ENCODE measurements around the gene SLC44A4. TPM values are rescaled to one million over a fixed set of nuclear protein-coding genes. Genes with fewer than 3 reads are reported as not detected.

SLC44A4 gene
- total and polyA plus RNA-seq, 9 of the 15 experiments (the other 6 are each of a cell fraction or from before 2014, with no cell fraction given) = 7.9 to 18.6 (median 11.2) TPM

DNA sequence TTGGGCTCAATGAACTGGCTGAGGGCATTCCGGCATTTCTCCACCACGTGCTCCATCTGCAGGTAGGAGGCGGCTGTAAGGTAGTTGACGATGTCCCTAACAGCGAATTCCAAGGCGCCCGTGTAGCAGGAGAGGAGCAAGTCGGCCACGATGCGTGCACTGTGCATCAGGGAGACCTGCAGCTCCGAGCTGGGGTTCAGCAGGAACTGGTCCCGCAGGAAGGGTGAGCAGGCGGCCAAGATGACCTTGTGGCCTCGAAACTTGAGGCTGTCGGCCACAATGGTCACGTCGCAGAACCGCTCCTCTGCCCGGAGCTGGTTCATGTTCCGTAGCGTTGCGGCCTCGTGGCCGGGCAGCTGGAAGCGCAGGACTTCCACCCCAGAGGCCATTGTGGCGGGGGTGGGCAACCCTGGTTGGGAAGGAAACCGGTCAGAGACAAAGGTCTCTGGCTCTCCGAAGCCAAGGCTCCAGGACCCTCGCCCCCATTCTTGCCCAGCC, 22.2 kb upstream of the SLC44A4 start (continued):
- TF ChIP-seq, protein P1, sequence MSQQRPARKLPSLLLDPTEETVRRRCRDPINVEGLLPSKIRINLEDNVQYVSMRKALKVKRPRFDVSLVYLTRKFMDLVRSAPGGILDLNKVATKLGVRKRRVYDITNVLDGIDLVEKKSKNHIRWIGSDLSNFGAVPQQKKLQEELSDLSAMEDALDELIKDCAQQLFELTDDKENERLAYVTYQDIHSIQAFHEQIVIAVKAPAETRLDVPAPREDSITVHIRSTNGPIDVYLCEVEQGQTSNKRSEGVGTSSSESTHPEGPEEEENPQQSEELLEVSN (IDR thresholded peaks at IDR 0.05; ENCODE audit: borderline replicate concordance in 1 of 2, extremely low read depth in 1 of 2, insufficient read depth in 1 of 2, insufficient read length in 1 of 2, low read depth in 1 of 2, low read length in 1 of 2, poor library complexity in 1 of 2, severe bottlenecking in 1 of 2) = peak; percentile 60 to 71
- peak in 1 of 2 experiments; percentile 19; a peak in 1 of 4 replicates for TF ChIP-seq HDAC1 (IDR thresholded peaks at IDR 0.05)
- TF ChIP-seq CBX2 (IDR thresholded peaks at IDR 0.05; ENCODE audit: insufficient read depth, low read length, poor library complexity, severe bottlenecking) = no peak
- 0 out of 2 replicates have a peak, but pooled peaks have one; percentile 23 for TF ChIP-seq RREB1 (CRISPR knock-in tag; IDR thresholded peaks at IDR 0.05)
- peak; percentile 82 for TF ChIP-seq RBM22 (IDR thresholded peaks at IDR 0.05; ENCODE audit: low read depth, low read length, poor library complexity, severe bottlenecking)
- no peak for TF ChIP-seq TFE3 (CRISPR knock-in tag; IDR thresholded peaks at IDR 0.05)
- no peak for TF ChIP-seq USF2 (CRISPR knock-in tag; IDR thresholded peaks at IDR 0.05)
- TF ChIP-seq SUPT5H (IDR thresholded peaks at IDR 0.05) = peak; percentile 61; the same call in 1 of the 2 replicates
- TF ChIP-seq ATF1 (CRISPR knock-in tag; IDR thresholded peaks at IDR 0.05) = no peak
- peak; percentile 36; the same call in 1 of the 2 replicates for TF ChIP-seq ATF1 (tag; IDR thresholded peaks at IDR 0.05)
- no peak; the same call in 1 of the 2 replicates for TF ChIP-seq ZNF57 (CRISPR knock-in tag; IDR thresholded peaks at IDR 0.05)
- no peak for TF ChIP-seq JUN (IDR thresholded peaks at IDR 0.05; ENCODE audit: borderline replicate concordance, low read depth, low read length)
- no peak for TF ChIP-seq JUN (CRISPR knock-in tag; IDR thresholded peaks at IDR 0.05; ENCODE audit: borderline replicate concordance)
- peak; percentile 70 for TF ChIP-seq SMAD4 (CRISPR knock-in tag; conservative IDR thresholded peaks at IDR 0.05)
- no peak for TF ChIP-seq HMGXB4 (CRISPR knock-in tag; IDR thresholded peaks at IDR 0.05)
